HEK293 (cell line): ENCODE results near the gene COL13A1.
A peak's percentile ranks its signal among the peaks of the same experiment; 100 is the strongest.

Source experiments
- CTCF ChIA-PET: fragments of 350-600 bp; formaldehyde crosslinking; extraction: SDS; loops from one replicate; lab custom pipeline; 2021; ENCODE audit warnings: antibody characterized with exemption; lab: Yijun Ruan, JAX
- POLR2A ChIA-PET: fragments of 300-600 bp; formaldehyde crosslinking; extraction: SDS; loops from one replicate; lab custom pipeline; 2020; ENCODE audit warnings: antibody characterized with exemption, inconsistent platforms; lab: Yijun Ruan, JAX
- H3K27ac ChIP-seq: fragments of 200-500 bp; sonication (Bioruptor generic); 2 replicates; pipeline ENCODE4 v1.5.1; 2014; ENCODE audit warnings: low read depth, low read length, control low read depth, inconsistent platforms; ENCODE audit errors: extremely low read depth
- H3K36me3 ChIP-seq, 2 experiments: fragments of 200-500 bp in 1 of 2; sonication (Bioruptor generic) in 1 of 2; 1 replicate in 1 of 2; 2 replicates in 1 of 2; pipeline ENCODE4 v1.5.1; 2014 to 2017; ENCODE audit warnings: inconsistent platforms in 2 of 2, low read length in 2 of 2; ENCODE audit not compliant: control insufficient read depth in 2 of 2, insufficient read depth in 1 of 2
- H3K4me1 ChIP-seq: fragments of 200-500 bp; sonication (Bioruptor generic); 2 replicates; pipeline ENCODE4 v1.5.1; 2014; ENCODE audit warnings: mild to moderate bottlenecking, low read length, inconsistent platforms; ENCODE audit not compliant: control insufficient read depth, insufficient read depth
- H3K4me3 ChIP-seq: 2 replicates; pipeline ENCODE4 v1.5.1; 2011; ENCODE audit warnings: low read depth, mild to moderate bottlenecking, control low read depth, low read length, moderate library complexity
- H3K9me3 ChIP-seq: fragments of 200-500 bp; sonication (Bioruptor generic); 2 replicates; pipeline ENCODE4 v1.5.1; 2014; ENCODE audit warnings: low read depth, low read length, inconsistent platforms; ENCODE audit not compliant: control insufficient read depth, insufficient read depth
- EGR2 ChIP-seq: fragments of 450-650 bp; formaldehyde crosslinking; IDR thresholded peaks from 2 replicates; pipeline ENCODE4 v1.5.1; 2016; ENCODE audit warnings: low read depth, missing biosample characterization, missing genetic modification characterization
- GLIS1 ChIP-seq: fragments of 450-650 bp; formaldehyde crosslinking; IDR thresholded peaks from 2 replicates; pipeline ENCODE4 v1.5.1; 2016; ENCODE audit warnings: missing biosample characterization, missing genetic modification characterization
- HOXC10 ChIP-seq: sonication (generic); formaldehyde crosslinking; IDR thresholded peaks from 2 replicates; pipeline ENCODE4 v1.8.1; 2023; ENCODE audit warnings: mild to moderate bottlenecking, missing genetic modification reagents
- IKZF3 ChIP-seq: fragments of 450-650 bp; IDR thresholded peaks from 2 replicates; pipeline ENCODE4 v1.5.0; 2018; ENCODE audit warnings: missing biosample characterization, mild to moderate bottlenecking, missing genetic modification characterization, moderate library complexity
- KLF10 ChIP-seq: fragments of 450-650 bp; IDR thresholded peaks from 2 replicates; pipeline ENCODE4 v1.5.1; 2018; ENCODE audit warnings: missing biosample characterization, mild to moderate bottlenecking, missing genetic modification characterization
- KLF8 ChIP-seq: fragments of 450-650 bp; formaldehyde crosslinking; IDR thresholded peaks from 2 replicates; pipeline ENCODE4 v1.5.1; 2016; ENCODE audit warnings: missing biosample characterization, missing genetic modification characterization
- SCRT2 ChIP-seq: fragments of 450-650 bp; formaldehyde crosslinking; IDR thresholded peaks from 2 replicates; pipeline ENCODE4 v1.5.1; 2016; ENCODE audit warnings: missing biosample characterization, missing genetic modification characterization
- SP7 ChIP-seq: fragments of 450-650 bp; formaldehyde crosslinking; IDR thresholded peaks from 2 replicates; pipeline ENCODE4 v1.5.1; 2016; ENCODE audit warnings: missing biosample characterization, missing genetic modification characterization
- TSHZ1 ChIP-seq: fragments of 450-650 bp; formaldehyde crosslinking; IDR thresholded peaks from 2 replicates; pipeline ENCODE4 v1.5.1; 2016; ENCODE audit warnings: missing biosample characterization, missing genetic modification characterization, borderline replicate concordance
- ZBTB21 ChIP-seq: fragments of 450-650 bp; formaldehyde crosslinking; IDR thresholded peaks from 2 replicates; pipeline ENCODE4 v1.5.1; 2017; ENCODE audit warnings: missing biosample characterization, missing genetic modification characterization
- ZBTB48 ChIP-seq: fragments of 450-650 bp; formaldehyde crosslinking; IDR thresholded peaks from 2 replicates; pipeline ENCODE4 v1.5.1; 2016; ENCODE audit warnings: missing biosample characterization, missing genetic modification characterization
- ZBTB6 ChIP-seq: fragments of 450-650 bp; formaldehyde crosslinking; IDR thresholded peaks from 2 replicates; pipeline ENCODE4 v1.5.1; 2017; ENCODE audit warnings: missing biosample characterization, missing genetic modification characterization
- ZFP69B ChIP-seq: fragments of 450-650 bp; formaldehyde crosslinking; IDR thresholded peaks from 2 replicates; pipeline ENCODE4 v1.5.1; 2016; ENCODE audit warnings: missing biosample characterization, missing genetic modification characterization
- ZNF10 ChIP-seq: fragments of 450-650 bp; formaldehyde crosslinking; IDR thresholded peaks from 2 replicates; pipeline ENCODE4 v1.5.1; 2017; ENCODE audit warnings: missing biosample characterization, missing genetic modification characterization
- ZNF140 ChIP-seq: fragments of 450-650 bp; formaldehyde crosslinking; IDR thresholded peaks from 2 replicates; pipeline ENCODE4 v1.5.1; 2016; ENCODE audit warnings: missing biosample characterization, missing genetic modification characterization
- ZNF16 ChIP-seq: fragments of 450-650 bp; formaldehyde crosslinking; IDR thresholded peaks from 2 replicates; pipeline ENCODE4 v1.5.1; 2016; ENCODE audit warnings: low read depth, missing biosample characterization, missing genetic modification characterization
- ZNF169 ChIP-seq: fragments of 450-650 bp; formaldehyde crosslinking; IDR thresholded peaks from 2 replicates; pipeline ENCODE4 v1.5.1; 2016; ENCODE audit warnings: missing biosample characterization, missing genetic modification characterization
- ZNF23 ChIP-seq: fragments of 450-650 bp; formaldehyde crosslinking; IDR thresholded peaks from 2 replicates; pipeline ENCODE4 v1.5.1; 2016; ENCODE audit warnings: missing biosample characterization, missing genetic modification characterization, borderline replicate concordance
- ZNF239 ChIP-seq: fragments of 450-650 bp; formaldehyde crosslinking; IDR thresholded peaks from 2 replicates; pipeline ENCODE4 v1.5.1; 2016; ENCODE audit warnings: missing biosample characterization, missing genetic modification characterization
- ZNF311 ChIP-seq: fragments of 450-650 bp; formaldehyde crosslinking; IDR thresholded peaks from 2 replicates; pipeline ENCODE4 v1.5.1; 2017; ENCODE audit warnings: missing biosample characterization, missing genetic modification characterization, borderline replicate concordance
- ZNF354C ChIP-seq: fragments of 450-650 bp; formaldehyde crosslinking; IDR thresholded peaks from 2 replicates; pipeline ENCODE4 v1.5.1; 2016; ENCODE audit warnings: missing biosample characterization, missing genetic modification characterization, low read depth, borderline replicate concordance
- ZNF37A ChIP-seq: fragments of 450-650 bp; IDR thresholded peaks from 2 replicates; pipeline ENCODE4 v1.5.1; 2018; ENCODE audit warnings: missing biosample characterization, missing genetic modification characterization
- ZNF555 ChIP-seq: fragments of 450-650 bp; formaldehyde crosslinking; conservative IDR thresholded peaks from 2 replicates; pipeline ENCODE4 v1.5.1; 2017; ENCODE audit warnings: missing biosample characterization, mild to moderate bottlenecking, missing genetic modification characterization, inconsistent platforms
- ZNF623 ChIP-seq: fragments of 450-650 bp; formaldehyde crosslinking; IDR thresholded peaks from 2 replicates; pipeline ENCODE4 v1.5.1; 2016; ENCODE audit warnings: missing biosample characterization, missing genetic modification characterization
- ZNF768 ChIP-seq: fragments of 450-650 bp; formaldehyde crosslinking; IDR thresholded peaks from 2 replicates; pipeline ENCODE4 v1.5.1; 2018; ENCODE audit warnings: missing biosample characterization, mild to moderate bottlenecking, missing genetic modification characterization
- ZNF785 ChIP-seq: fragments of 450-650 bp; formaldehyde crosslinking; IDR thresholded peaks from 2 replicates; pipeline ENCODE4 v1.5.1; 2016; ENCODE audit warnings: missing biosample characterization, missing genetic modification characterization
- ZNF830 ChIP-seq: fragments of 450-650 bp; IDR thresholded peaks from 2 replicates; pipeline ENCODE4 v1.5.0; 2018; ENCODE audit warnings: missing biosample characterization, missing genetic modification characterization, low read depth, mild to moderate bottlenecking, moderate library complexity
- ZSCAN23 ChIP-seq: fragments of 450-650 bp; formaldehyde crosslinking; IDR thresholded peaks from 2 replicates; pipeline ENCODE4 v1.5.1; 2016; ENCODE audit warnings: missing biosample characterization, missing genetic modification characterization
- ZSCAN30 ChIP-seq: fragments of 450-650 bp; IDR thresholded peaks from 2 replicates; pipeline ENCODE4 v1.5.1; 2018; ENCODE audit warnings: missing biosample characterization, mild to moderate bottlenecking, missing genetic modification characterization, moderate library complexity
- TF ChIP-seq, protein P1 (sequence below): fragments of 450-650 bp; formaldehyde crosslinking; IDR thresholded peaks from 2 replicates; pipeline ENCODE4 v1.5.1; 2017; ENCODE audit warnings: missing biosample characterization, missing genetic modification characterization
- TF ChIP-seq, protein P2 (sequence below): fragments of 450-650 bp; formaldehyde crosslinking; IDR thresholded peaks from 2 replicates; pipeline ENCODE4 v1.5.1; 2016; ENCODE audit warnings: missing biosample characterization, missing genetic modification characterization

Gene COL13A1

GRCh38 chr10:69757553-69758309, 44.0 kb upstream of the COL13A1 start (continued):
- TF ChIP-seq ZNF354C (tag by site-specific recombination) (no peak), ZFP69B (tag by site-specific recombination) (no peak), KLF10 (tag by site-specific recombination) (no peak; the same call in 1 of the 2 replicates), EGR2 (tag by site-specific recombination) (peak; percentile 66; the same call in 1 of the 2 replicates), ZSCAN30 (tag by site-specific recombination) (no peak), ZNF37A (tag by site-specific recombination) (peak; percentile 61; the same call in 1 of the 2 replicates), SP7 (tag by site-specific recombination) (no peak), GLIS1 (peak; percentile 80), IKZF3 (no peak), ZNF239 (tag by site-specific recombination) (no peak), ZNF23 (tag by site-specific recombination) (no peak), SCRT2 (tag by site-specific recombination) (no peak)

DNA sequence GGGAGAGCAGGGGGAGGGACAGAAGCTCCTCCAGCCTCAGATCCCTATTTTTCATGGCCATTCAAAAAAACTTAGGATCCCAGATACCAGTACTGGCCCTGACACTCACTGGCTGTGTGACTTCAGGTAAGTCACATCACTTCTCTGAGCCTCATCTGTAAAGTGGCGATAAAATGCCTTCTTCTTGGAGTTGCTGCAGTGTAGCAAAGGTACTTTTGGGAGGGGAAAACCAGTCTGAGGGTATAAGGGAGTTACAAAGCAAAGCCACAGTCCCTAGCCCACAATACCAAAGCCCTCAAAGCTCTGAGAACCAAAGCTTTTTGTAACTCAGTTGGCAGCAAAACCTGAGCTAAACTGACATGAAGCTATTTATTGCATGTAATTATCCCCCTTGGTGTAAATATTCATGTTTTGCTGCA, 43.4 kb upstream of the COL13A1 start:
- Histone ChIP-seq H3K4me1 (peaks cover 9% of the 10 kb centered on the region; the same call in 1 of the 2 replicates), H3K4me3 (no peak overlapping the region), H3K9me3 (no peaks in the 10 kb centered on the region), H3K27ac (no peak overlapping the region), H3K36me3 (no peaks in the 10 kb centered on the region)
- ChIA-PET POLR2A (no interaction called here), CTCF (interaction anchor here (0.6 to 2.1 kb wide), 8 partner anchors 11 to 200 kb away, joined by 3 to 13 read pairs (median 4); no protein-coding TSS in a partner anchor)
- TF ChIP-seq ZNF140 (tag by site-specific recombination) (no peak), ZNF785 (tag by site-specific recombination) (no peak), HOXC10 (CRISPR knock-in tag) (no peak), TSHZ1 (tag by site-specific recombination) (no peak), KLF8 (tag by site-specific recombination) (no peak), ZNF311 (no peak), KLF10 (tag by site-specific recombination) (0 out of 2 replicates have a peak, but pooled peaks have one; percentile 63), ZNF555 (tag by site-specific recombination) (no peak), ZNF768 (tag by site-specific recombination) (peak; percentile 90), ZNF10 (tag by site-specific recombination) (no peak), ZNF16 (tag by site-specific recombination) (no peak), ZBTB21 (tag by site-specific recombination) (0 out of 2 replicates have a peak, but pooled peaks have one; percentile 8), ZNF169 (tag by site-specific recombination) (no peak), ZNF623 (tag by site-specific recombination) (no peak), ZNF830 (peak; percentile 70; the same call in 1 of the 2 replicates), ZSCAN23 (tag by site-specific recombination) (no peak), ZBTB6 (no peak), ZBTB48 (tag by site-specific recombination) (0 out of 2 replicates have a peak, but pooled peaks have one; percentile 39)
- TF ChIP-seq, protein P1, sequence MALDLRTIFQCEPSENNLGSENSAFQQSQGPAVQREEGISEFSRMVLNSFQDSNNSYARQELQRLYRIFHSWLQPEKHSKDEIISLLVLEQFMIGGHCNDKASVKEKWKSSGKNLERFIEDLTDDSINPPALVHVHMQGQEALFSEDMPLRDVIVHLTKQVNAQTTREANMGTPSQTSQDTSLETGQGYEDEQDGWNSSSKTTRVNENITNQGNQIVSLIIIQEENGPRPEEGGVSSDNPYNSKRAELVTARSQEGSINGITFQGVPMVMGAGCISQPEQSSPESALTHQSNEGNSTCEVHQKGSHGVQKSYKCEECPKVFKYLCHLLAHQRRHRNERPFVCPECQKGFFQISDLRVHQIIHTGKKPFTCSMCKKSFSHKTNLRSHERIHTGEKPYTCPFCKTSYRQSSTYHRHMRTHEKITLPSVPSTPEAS: no peak
- TF ChIP-seq, protein P2, sequence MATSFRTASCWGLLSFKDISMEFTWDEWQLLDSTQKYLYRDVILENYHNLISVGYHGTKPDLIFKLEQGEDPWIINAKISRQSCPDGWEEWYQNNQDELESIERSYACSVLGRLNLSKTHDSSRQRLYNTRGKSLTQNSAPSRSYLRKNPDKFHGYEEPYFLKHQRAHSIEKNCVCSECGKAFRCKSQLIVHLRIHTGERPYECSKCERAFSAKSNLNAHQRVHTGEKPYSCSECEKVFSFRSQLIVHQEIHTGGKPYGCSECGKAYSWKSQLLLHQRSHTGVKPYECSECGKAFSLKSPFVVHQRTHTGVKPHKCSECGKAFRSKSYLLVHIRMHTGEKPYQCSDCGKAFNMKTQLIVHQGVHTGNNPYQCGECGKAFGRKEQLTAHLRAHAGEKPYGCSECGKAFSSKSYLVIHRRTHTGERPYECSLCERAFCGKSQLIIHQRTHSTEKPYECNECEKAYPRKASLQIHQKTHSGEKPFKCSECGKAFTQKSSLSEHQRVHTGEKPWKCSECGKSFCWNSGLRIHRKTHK (tag by site-specific recombination): no peak
